Activated T-cell treated with anti-CD3 and anti-CD28 coated beads, Interleukin-2, amount 50 U/mL, for 24 hours (primary cell): Measurements from ENCODE around the gene TBX21.
"Not testable (repeated sequence)": the region's sequence is repeated elsewhere in the genome, so short reads cannot be mapped to it uniquely, and the experiment has no call there.

Experiments used
- DNase-seq: peaks from one replicate; pipeline ENCODE4 v3.0.0-alpha.2; 2020
- H3K27ac Mint-ChIP-seq: 2 replicates; pipeline ENCODE4 v1.8.0; 2020; ENCODE audit warnings: mild to moderate bottlenecking, mixed read lengths
- H3K27me3 Mint-ChIP-seq: 2 replicates; pipeline ENCODE4 v1.8.0; 2020; ENCODE audit warnings: mixed read lengths
- H3K36me3 Mint-ChIP-seq: 2 replicates; pipeline ENCODE4 v1.8.0; 2020; ENCODE audit warnings: low read depth, mixed read lengths
- H3K4me1 Mint-ChIP-seq: 2 replicates; pipeline ENCODE4 v1.8.0; 2020; ENCODE audit warnings: low read depth, mixed read lengths
- H3K4me3 Mint-ChIP-seq: 2 replicates; pipeline ENCODE4 v1.8.0; 2020; ENCODE audit warnings: mild to moderate bottlenecking, moderate library complexity, mixed read lengths
- H3K9me3 Mint-ChIP-seq: 2 replicates; pipeline ENCODE4 v1.8.0; 2020; ENCODE audit warnings: mixed read lengths

The TBX21 gene

GRCh38 chr17:47742319-47743181 is 9.5 kb downstream of the TBX21 start:
- Mint-ChIP-seq H3K9me3 (no peaks in the 10 kb centered on the region), H3K36me3 (peaks cover 88% of the 10 kb centered on the region), H3K4me1 (peaks cover 53% of the 10 kb centered on the region), H3K27ac (peak overlapping the region; percentile 84), H3K4me3 (peak overlapping the region; percentile 52), H3K27me3 (no peaks in the 10 kb centered on the region)
- DNase-seq: peak; percentile 66

DNA sequence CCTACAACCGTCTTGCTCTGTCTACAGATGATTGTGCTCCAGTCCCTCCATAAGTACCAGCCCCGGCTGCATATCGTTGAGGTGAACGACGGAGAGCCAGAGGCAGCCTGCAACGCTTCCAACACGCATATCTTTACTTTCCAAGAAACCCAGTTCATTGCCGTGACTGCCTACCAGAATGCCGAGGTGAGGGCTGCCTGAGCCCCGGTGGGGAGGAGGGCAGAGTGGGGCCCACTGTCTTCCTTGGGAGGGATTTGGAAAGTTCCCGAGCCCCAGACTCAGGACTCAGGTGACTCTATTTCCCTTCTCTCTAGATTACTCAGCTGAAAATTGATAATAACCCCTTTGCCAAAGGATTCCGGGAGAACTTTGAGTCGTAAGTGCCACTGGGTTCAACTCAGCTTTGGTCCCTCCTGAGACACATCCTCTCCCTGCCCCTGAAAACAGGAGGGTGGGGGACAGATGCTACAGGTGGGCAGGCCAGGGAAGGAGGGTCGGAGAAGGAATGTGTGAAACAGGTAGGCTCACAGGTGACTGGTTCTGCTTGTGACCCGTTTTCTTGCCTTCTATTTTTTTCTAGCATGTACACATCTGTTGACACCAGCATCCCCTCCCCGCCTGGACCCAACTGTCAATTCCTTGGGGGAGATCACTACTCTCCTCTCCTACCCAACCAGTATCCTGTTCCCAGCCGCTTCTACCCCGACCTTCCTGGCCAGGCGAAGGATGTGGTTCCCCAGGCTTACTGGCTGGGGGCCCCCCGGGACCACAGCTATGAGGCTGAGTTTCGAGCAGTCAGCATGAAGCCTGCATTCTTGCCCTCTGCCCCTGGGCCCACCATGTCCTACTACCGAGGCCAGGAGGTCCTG is 11.4 kb downstream of the TBX21 start:
- no peak overlapping the region for H3K4me3 Mint-ChIP-seq
- H3K4me1 Mint-ChIP-seq: peaks cover 39% of the 10 kb centered on the region
- peaks cover 84% of the 10 kb centered on the region for H3K36me3 Mint-ChIP-seq
- H3K9me3 Mint-ChIP-seq: no peaks in the 10 kb centered on the region
- peak overlapping the region; percentile 77 for H3K27ac Mint-ChIP-seq
- H3K27me3 Mint-ChIP-seq: no peaks in the 10 kb centered on the region
- DNase-seq: no peak

DNA sequence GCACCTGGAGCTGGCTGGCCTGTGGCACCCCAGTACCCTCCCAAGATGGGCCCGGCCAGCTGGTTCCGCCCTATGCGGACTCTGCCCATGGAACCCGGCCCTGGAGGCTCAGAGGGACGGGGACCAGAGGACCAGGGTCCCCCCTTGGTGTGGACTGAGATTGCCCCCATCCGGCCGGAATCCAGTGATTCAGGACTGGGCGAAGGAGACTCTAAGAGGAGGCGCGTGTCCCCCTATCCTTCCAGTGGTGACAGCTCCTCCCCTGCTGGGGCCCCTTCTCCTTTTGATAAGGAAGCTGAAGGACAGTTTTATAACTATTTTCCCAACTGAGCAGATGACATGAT is 12.0 kb downstream of the TBX21 start:
- Mint-ChIP-seq H3K36me3 (peaks cover 81% of the 10 kb centered on the region), H3K27ac (no peak overlapping the region), H3K27me3 (no peaks in the 10 kb centered on the region), H3K4me1 (peaks cover 37% of the 10 kb centered on the region), H3K9me3 (no peaks in the 10 kb centered on the region), H3K4me3 (no peak overlapping the region)
- no peak for DNase-seq

GRCh38 chr17:47751471-47751870 is 18.4 kb downstream of the TBX21 start:
- Mint-ChIP-seq H3K27ac (no peak overlapping the region), H3K9me3 (peaks cover 4% of the 10 kb centered on the region), H3K4me3 (no peak overlapping the region), H3K4me1 (no peaks in the 10 kb centered on the region), H3K27me3 (no peaks in the 10 kb centered on the region), H3K36me3 (peaks cover 23% of the 10 kb centered on the region)
- no peak for DNase-seq

DNA sequence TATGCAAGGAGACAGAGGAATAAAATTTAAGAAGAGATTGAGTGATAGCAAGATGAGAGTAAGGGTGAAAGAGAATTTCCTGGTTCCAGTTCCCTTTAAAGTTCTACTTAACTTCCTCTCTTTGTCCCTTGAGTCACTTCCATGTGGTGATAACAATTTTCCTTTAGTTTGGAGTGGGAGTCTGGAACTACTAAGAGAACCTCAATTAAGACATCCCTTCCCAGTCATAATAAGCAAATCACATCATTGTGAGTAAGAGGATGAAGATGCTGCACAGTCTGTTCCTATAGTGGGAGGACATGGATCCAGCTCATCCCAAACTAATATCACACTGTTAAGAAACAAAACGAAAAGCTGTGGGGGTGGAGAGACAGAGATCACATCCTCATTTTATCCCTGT is 24.4 kb downstream of the TBX21 start:
- DNase-seq: no peak
- H3K36me3 Mint-ChIP-seq: peaks cover 2% of the 10 kb centered on the region
- no peaks in the 10 kb centered on the region for H3K4me1 Mint-ChIP-seq
- H3K4me3 Mint-ChIP-seq: no peak overlapping the region
- H3K9me3 Mint-ChIP-seq: peaks cover 10% of the 10 kb centered on the region
- no peak overlapping the region for H3K27ac Mint-ChIP-seq
- peaks cover 17% of the 10 kb centered on the region for H3K27me3 Mint-ChIP-seq

DNA sequence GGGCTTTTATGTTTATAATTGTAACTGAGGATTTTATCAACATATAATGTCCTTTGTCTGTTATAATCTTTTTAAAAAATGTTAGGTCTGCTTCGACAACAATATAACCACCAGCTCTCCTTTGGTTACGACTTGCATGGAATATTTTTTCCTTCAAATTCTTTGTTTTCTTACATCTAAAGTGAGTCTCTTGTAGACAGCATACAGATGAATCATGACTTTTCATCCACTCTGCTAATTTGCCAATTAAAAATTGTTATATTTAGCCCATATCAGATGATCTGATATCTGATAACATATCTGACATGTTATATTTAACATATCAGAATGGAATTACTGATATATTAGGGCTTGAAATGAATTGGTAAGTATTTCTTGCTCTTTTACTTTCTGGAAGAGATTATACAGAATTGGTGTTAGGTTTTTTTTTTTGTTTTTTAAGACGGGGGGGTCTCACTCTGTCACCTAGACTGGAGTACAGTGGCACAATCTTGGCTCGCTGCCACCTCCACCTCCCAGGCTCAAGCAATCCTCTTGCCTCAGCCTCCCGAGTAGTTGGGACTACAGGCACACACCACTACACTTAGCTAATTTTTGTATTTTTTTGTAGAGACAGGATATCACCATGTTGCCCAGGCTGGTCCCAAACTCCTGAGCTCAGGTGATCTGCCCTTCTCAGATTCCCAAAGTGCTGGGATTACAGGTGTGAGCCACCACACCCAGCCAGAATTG is 27.5 kb downstream of the TBX21 start:
- no peak overlapping the region for H3K27ac Mint-ChIP-seq
- peaks cover 17% of the 10 kb centered on the region for H3K27me3 Mint-ChIP-seq
- peaks cover 16% of the 10 kb centered on the region for H3K9me3 Mint-ChIP-seq
- H3K4me1 Mint-ChIP-seq: peaks cover 18% of the 10 kb centered on the region
- H3K4me3 Mint-ChIP-seq: no peak overlapping the region
- peaks cover 2% of the 10 kb centered on the region for H3K36me3 Mint-ChIP-seq
- no peak for DNase-seq

DNA sequence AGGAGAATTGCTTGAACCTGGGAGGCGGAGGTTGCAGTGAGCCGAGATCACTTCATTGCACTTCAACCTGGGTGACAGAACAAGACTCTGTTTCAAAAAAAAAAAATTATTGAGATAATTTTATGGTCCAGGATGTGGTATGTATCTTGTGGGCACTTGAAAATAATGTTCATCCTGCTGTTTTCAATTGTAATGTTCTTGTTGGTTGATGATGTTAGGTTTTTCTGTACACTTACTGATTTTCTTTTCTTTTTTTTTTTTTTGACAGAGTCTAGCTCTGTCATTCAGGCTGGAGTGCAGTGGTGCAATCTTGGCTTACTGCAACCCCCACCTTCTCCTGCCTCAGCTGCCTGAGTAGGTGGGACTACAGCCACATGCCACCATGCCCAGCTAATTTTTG is 29.7 kb downstream of the TBX21 start:
- peaks cover 2% of the 10 kb centered on the region for H3K36me3 Mint-ChIP-seq
- H3K4me1 Mint-ChIP-seq: peaks cover 18% of the 10 kb centered on the region
- DNase-seq: no peak
- no peak overlapping the region for H3K4me3 Mint-ChIP-seq
- H3K9me3 Mint-ChIP-seq: peaks cover 10% of the 10 kb centered on the region
- peaks cover 17% of the 10 kb centered on the region for H3K27me3 Mint-ChIP-seq
- no peak overlapping the region for H3K27ac Mint-ChIP-seq

GRCh38 chr17:47763913-47764582 is 31.0 kb downstream of the TBX21 start:
- Mint-ChIP-seq H3K27ac (no peak overlapping the region), H3K4me1 (peaks cover 18% of the 10 kb centered on the region), H3K4me3 (no peak overlapping the region), H3K9me3 (peaks cover 10% of the 10 kb centered on the region), H3K36me3 (peaks cover 2% of the 10 kb centered on the region), H3K27me3 (peaks cover 13% of the 10 kb centered on the region)
- no peak for DNase-seq

- H3K27ac Mint-ChIP-seq: not testable (repeated sequence)
- H3K27me3 Mint-ChIP-seq: peaks cover 46% of the 10 kb centered on the region
These were observed 40.6 kb downstream of the TBX21 start for GRCh38 chr17:47773649-47774048.

DNA sequence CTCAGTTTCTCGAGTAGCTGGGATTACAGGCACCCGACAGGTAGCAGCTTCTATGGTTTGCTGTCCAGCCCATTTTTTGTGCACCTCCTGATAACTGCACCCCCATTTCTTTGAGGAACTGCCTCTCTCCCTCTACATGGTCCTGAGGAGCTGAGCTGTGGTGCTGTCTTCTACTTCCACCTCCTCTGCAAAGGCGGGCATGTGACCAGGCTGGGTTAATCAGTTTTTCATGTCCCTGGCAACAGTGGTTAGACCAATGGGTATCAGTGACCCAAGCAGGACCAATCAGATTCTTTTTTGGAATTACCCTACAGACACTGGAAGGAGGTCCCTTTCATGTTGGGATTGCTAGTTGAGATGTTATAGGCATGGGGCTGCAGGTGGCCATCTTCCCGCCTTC is 41.3 kb downstream of the TBX21 start:
- no peak for DNase-seq
- Mint-ChIP-seq H3K27me3 (peaks cover 48% of the 10 kb centered on the region), H3K4me3 (no peak overlapping the region), H3K4me1 (no peaks in the 10 kb centered on the region), H3K27ac (no peak overlapping the region), H3K9me3 (peaks cover 4% of the 10 kb centered on the region), H3K36me3 (no peaks in the 10 kb centered on the region)

More at GRCh38 chr17:47773649-47774048, 40.6 kb downstream of the TBX21 start:
- DNase-seq, H3K4me3 Mint-ChIP-seq, H3K9me3 Mint-ChIP-seq, H3K4me1 Mint-ChIP-seq, H3K36me3 Mint-ChIP-seq: not testable (repeated sequence)

- DNase-seq: no peak
- H3K27ac Mint-ChIP-seq: no peak overlapping the region
- no peak overlapping the region for H3K4me3 Mint-ChIP-seq
- peaks cover 50% of the 10 kb centered on the region for H3K27me3 Mint-ChIP-seq
- H3K36me3 Mint-ChIP-seq: no peaks in the 10 kb centered on the region
- no peaks in the 10 kb centered on the region for H3K4me1 Mint-ChIP-seq
- peaks cover 4% of the 10 kb centered on the region for H3K9me3 Mint-ChIP-seq
These were observed 42.0 kb downstream of the TBX21 start for GRCh38 chr17:47774987-47775580.

DNA sequence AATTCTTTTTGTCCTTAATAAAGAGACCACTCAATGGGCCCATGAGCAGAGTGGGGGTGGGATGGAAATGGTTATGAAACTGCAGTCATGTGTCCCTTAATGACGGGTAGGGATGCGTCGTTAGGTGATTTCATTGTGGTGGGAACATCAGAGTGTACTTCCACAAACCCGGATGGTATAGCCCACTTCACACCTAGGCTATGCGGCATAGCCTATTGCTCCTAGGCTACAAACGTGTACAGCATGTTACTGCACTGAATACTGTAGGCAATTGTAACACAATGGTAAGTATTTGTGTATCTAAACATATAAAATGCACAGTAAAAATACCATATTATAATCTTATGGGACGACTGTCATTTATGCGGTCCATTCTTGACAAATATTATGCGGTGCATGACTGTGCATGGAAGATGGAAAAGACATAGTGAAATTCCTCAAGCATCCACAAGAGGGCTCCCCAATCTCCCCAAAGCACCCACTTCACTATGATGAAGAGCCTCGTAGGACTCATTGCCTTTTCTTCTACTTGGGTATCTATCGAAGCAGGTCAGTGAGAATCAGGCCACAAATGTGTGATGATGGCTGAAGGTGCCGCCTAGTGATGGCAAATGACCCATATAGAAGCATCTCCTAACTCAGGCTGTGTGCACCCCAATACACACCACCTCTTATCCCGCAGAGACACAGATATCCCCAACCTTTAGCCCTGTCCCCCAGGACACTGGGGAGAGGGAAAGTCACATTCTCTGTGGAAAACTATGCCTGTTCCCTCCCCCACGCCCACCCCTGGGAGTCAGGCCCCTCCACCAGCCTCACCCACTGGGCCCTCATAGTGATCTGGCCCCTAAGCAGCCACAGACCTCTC is 43.5 kb downstream of the TBX21 start:
- DNase-seq: peak; percentile 38
- Mint-ChIP-seq H3K4me3 (no peak overlapping the region), H3K36me3 (no peaks in the 10 kb centered on the region), H3K27me3 (peaks cover 61% of the 10 kb centered on the region), H3K4me1 (no peaks in the 10 kb centered on the region), H3K9me3 (no peaks in the 10 kb centered on the region), H3K27ac (no peak overlapping the region)

DNA sequence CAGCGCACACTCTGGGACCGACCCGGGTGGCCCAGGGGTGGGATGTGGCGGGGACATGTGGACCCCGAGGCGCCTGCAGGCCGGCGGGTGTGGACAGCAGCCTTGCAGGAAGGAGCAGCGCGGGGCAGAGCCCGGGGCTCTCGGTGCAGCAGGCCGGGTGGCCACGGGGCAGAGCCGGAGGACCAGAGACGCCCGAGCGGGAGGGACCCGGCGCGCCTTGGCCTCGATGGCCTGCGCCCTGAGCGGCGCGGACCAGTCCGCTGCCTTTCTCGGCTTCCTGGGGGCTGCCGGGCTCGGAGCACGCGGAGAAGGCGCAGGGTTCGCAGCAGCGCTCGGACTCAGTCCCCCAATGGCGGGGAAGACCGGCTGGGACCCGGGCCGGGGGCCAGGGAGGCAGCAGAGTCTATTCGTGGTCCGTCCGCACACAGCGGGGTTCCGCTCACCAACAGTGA is 45.2 kb downstream of the TBX21 start:
- H3K4me1 Mint-ChIP-seq: no peaks in the 10 kb centered on the region
- no peak overlapping the region for H3K27ac Mint-ChIP-seq
- no peaks in the 10 kb centered on the region for H3K9me3 Mint-ChIP-seq
- H3K4me3 Mint-ChIP-seq: no peak overlapping the region
- no peaks in the 10 kb centered on the region for H3K36me3 Mint-ChIP-seq
- DNase-seq: no peak
- H3K27me3 Mint-ChIP-seq: peaks cover 56% of the 10 kb centered on the region
